Gastrocnemius medialis (tissue), 4 donors: ENCODE data around the gene DENND6B. TPM values are rescaled to one million over a fixed set of nuclear protein-coding genes. Genes with fewer than 3 reads are reported as not detected.

Source experiments
- ATAC-seq, 2 donors: fragments of 150-250 bp; one replicate each; pipeline ENCODE4 v1.9.1; 2016
- DNase-seq, 2 donors: peaks; one replicate each; pipeline ENCODE4 v3.0.0-alpha.2; 2019
- H3K27ac ChIP-seq, 4 donors: fragments of 200-600 bp; sonication (generic); 1 replicate in 1 of 4; 2 replicates in 3 of 4; pipeline ENCODE4 v1.5.1; 2016 to 2018; ENCODE audit warnings: mild to moderate bottlenecking in 2 of 4, moderate library complexity in 1 of 4
- H3K27me3 ChIP-seq, 3 donors: fragments of 200-600 bp; sonication (generic) in 2 of 3; 1 replicate in 1 of 3; 2 replicates in 2 of 3; pipeline versions ENCODE4 v1.5.1 to v1.6.0; 2016 to 2019; ENCODE audit warnings: mild to moderate bottlenecking in 1 of 3, moderate library complexity in 1 of 3
- H3K36me3 ChIP-seq, 2 donors: fragments of 200-600 bp; sonication (generic) in 1 of 2; one replicate each; pipeline ENCODE4 v1.5.1; 2017 to 2018
- H3K4me1 ChIP-seq, 2 donors: fragments of 200-600 bp; sonication (generic) in 1 of 2; one replicate each; pipeline ENCODE4 v1.5.1; 2016 to 2017; ENCODE audit warnings: mild to moderate bottlenecking in 2 of 2
- H3K4me3 ChIP-seq, 4 donors: fragments of 200-600 bp; sonication (generic) in 3 of 4; 1 replicate in 1 of 4; 2 replicates in 3 of 4; pipeline ENCODE4 v1.5.1; 2016 to 2019; ENCODE audit warnings: mild to moderate bottlenecking in 2 of 4
- H3K9me3 ChIP-seq, 3 donors: fragments of 200-600 bp; sonication (generic) in 2 of 3; 1 replicate in 1 of 3; 2 replicates in 2 of 3; pipeline ENCODE4 v1.5.1; 2016 to 2019
- POLR2A ChIP-seq, 2 donors: fragments of 450-650 bp; IDR thresholded peaks; one replicate each; pipeline ENCODE4 v1.6.1; 2017; ENCODE audit warnings: antibody characterized with exemption in 2 of 2, mild to moderate bottlenecking in 2 of 2, moderate library complexity in 2 of 2
- in situ Hi-C, 4 donors: fragments of 200-750 bp; cut with MboI; loops; one replicate each; pipeline versions ENCODE4 v1.15.0 to v1.8.0; 2017; ENCODE audit warnings: low sequenced_read_pairs in 4 of 4
- intact Hi-C: fragments of 100-400 bp; cut with DNase I; formaldehyde crosslinking; loops from one replicate; pipeline ENCODE4 v1.15.1; 2023; ENCODE audit warnings: low total_unique reads
- total RNA-seq, 4 donors: library from RNA; depleted of rRNA; stranded (reverse); fragments of >200 nt; gene quantifications; one replicate each; pipeline versions ENCODE4 v1.1.0 to v1.2.3, GENCODE V29; 2016
- TF ChIP-seq, protein P1 (sequence below), 5 experiments: fragments of 450-650 bp in 3 of 5; fragments of 200-600 bp in 2 of 5; sonication (generic) in 2 of 5; IDR thresholded peaks in 4 of 5; conservative IDR thresholded peaks in 1 of 5; 1 replicate in 4 of 5; 2 replicates in 1 of 5; pipeline ENCODE4 v1.5.1; 2016 to 2019; ENCODE audit warnings: antibody characterized with exemption in 5 of 5, mild to moderate bottlenecking in 3 of 5, moderate library complexity in 3 of 5

DENND6B gene
- total RNA-seq, 4 donors from 2014 or later: 0.55 to 0.84 (median 0.68) TPM; not detected in 1

DNA sequence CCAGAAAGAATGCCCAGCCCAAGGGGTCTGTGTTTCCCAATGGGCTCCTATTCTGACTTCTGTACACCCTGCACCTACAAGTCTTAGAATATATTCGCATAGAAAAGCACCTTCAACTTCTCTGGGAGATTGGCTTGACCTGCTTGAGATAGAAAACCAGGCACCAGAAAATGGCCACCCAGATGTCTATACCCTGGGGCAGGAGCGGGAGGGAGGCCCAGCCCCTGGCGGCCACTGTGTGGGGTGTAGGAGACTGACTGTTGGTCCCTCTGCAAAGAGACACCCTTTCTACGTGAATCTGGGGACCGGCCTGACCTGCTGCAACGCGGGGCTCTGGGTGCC lies 8.5 kb downstream of the DENND6B start:
- no peak for ATAC-seq
- in situ Hi-C loops (no loop called here), intact Hi-C loops (no loop called here)
- no peaks in the 10 kb centered on the region for H3K4me1 ChIP-seq
- no peaks in the 10 kb centered on the region for H3K27me3 ChIP-seq
- H3K36me3 ChIP-seq: no peaks in the 10 kb centered on the region
- H3K4me3 ChIP-seq: no peak overlapping the region
- no peaks in the 10 kb centered on the region for H3K9me3 ChIP-seq
- TF ChIP-seq POLR2A (IDR thresholded peaks at IDR 0.05): no peak
- TF ChIP-seq, protein P1, sequence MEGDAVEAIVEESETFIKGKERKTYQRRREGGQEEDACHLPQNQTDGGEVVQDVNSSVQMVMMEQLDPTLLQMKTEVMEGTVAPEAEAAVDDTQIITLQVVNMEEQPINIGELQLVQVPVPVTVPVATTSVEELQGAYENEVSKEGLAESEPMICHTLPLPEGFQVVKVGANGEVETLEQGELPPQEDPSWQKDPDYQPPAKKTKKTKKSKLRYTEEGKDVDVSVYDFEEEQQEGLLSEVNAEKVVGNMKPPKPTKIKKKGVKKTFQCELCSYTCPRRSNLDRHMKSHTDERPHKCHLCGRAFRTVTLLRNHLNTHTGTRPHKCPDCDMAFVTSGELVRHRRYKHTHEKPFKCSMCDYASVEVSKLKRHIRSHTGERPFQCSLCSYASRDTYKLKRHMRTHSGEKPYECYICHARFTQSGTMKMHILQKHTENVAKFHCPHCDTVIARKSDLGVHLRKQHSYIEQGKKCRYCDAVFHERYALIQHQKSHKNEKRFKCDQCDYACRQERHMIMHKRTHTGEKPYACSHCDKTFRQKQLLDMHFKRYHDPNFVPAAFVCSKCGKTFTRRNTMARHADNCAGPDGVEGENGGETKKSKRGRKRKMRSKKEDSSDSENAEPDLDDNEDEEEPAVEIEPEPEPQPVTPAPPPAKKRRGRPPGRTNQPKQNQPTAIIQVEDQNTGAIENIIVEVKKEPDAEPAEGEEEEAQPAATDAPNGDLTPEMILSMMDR (IDR thresholded peaks at IDR 0.05 in 4 of 5, conservative IDR thresholded peaks at IDR 0.05 in 1 of 5): no peak
- no peak overlapping the region for H3K27ac ChIP-seq
- no peak for DNase-seq

DNA sequence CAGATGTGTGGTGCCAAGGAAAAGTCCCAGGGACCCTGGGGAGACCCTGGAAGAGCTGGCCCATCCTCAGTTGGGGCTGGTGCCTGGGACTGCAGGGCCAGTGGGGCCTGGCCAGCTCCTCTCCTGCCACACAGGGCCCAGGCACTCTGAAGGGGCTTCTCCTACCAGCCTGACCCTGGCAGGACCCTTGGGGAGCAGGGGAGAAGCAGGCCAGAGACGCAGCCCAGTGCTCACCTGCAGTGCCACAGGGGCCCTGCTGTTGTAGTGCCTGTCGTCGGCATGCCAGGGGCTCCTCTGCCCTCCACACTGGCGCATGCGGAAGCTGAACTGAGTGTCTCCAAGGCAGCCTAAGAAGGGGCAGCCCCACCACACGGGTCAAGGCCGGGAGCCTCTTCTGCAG lies 9.1 kb downstream of the DENND6B start:
- no peak overlapping the region for H3K4me3 ChIP-seq
- H3K4me1 ChIP-seq: no peaks in the 10 kb centered on the region
- DNase-seq: no peak
- no peak overlapping the region for H3K27ac ChIP-seq
- intact Hi-C loops: no loop called here
- ATAC-seq: no peak
- H3K36me3 ChIP-seq: no peaks in the 10 kb centered on the region
- in situ Hi-C loops: no loop called here
- TF ChIP-seq, protein P1 (IDR thresholded peaks at IDR 0.05 in 4 of 5, conservative IDR thresholded peaks at IDR 0.05 in 1 of 5): no peak
- no peak for TF ChIP-seq POLR2A (IDR thresholded peaks at IDR 0.05)
- H3K9me3 ChIP-seq: no peaks in the 10 kb centered on the region
- no peaks in the 10 kb centered on the region for H3K27me3 ChIP-seq

DNA sequence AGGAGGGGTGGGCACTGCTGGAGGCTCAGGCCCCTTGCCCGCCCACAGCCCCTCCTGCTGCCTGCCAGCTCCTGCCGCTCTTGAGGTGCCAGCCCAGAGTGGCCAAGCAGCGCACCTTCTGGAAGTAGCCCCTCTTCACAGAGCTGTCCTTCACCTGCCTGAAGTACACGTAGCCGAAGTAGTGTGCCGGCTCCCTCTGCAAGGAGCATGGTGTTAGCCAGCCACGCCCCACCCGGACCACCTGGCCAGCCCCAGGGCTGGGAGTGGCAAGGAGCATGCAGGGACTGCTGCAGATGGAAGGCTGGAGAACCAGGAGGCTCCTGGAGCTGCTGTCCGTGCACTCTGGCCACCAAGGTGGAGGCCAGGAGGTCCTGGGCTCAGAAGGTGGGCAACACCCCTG lies 9.6 kb downstream of the DENND6B start:
- ATAC-seq (no peak), DNase-seq (no peak)
- Histone ChIP-seq H3K4me3 (no peak overlapping the region), H3K27ac (no peak overlapping the region), H3K27me3 (no peaks in the 10 kb centered on the region), H3K36me3 (no peaks in the 10 kb centered on the region), H3K9me3 (no peaks in the 10 kb centered on the region), H3K4me1 (no peaks in the 10 kb centered on the region)
- intact Hi-C loops: no loop called here
- TF ChIP-seq, protein P1 (IDR thresholded peaks at IDR 0.05 in 4 of 5, conservative IDR thresholded peaks at IDR 0.05 in 1 of 5): no peak
- no peak for TF ChIP-seq POLR2A (IDR thresholded peaks at IDR 0.05)
- in situ Hi-C loops: no loop called here

DNA sequence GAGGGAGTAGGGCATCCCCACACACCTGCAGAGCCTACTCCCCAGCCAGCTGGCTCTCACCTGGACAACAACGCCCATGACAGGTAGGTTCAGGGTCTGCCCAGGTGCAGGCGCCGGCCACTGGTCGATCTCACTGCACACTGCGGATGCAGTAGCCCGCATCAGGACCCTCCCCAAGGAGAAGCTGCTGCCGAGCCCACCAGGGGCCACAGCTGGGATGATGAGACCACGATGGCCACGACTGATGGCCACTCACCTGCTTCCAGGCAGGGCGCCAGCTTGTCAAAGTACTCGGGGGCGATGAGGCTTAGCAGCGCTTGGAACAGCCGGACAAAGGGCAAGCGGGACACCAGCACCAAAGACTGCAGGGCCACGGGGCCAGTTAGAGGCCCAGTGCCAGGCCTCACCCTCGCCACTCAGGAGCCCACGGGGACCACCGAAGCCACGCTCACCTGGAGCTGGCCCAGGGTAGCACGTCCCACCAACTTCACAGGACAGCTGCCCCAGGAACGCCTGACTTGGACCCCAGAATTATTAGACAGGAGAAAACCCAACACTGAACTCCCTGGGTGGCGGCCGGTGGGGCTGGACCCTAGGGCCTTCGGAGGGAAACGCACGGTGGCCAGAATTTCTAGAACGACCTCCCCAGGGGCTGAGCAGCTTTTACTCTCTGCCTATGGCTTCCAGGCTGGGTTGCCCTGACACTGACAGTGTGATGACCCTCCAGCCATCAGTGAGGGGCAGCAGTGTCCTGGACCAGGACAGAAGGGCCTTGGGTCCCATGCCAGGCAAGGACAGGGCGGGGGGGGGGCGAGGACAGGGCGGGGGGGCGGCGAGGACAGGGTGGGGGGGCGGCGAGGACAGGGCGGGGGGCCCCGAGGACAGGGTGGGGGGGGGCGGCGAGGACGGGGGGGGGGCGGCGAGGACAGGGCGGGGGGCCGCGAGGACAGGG lies 10.4 kb downstream of the DENND6B start:
- ATAC-seq (no peak), DNase-seq (no peak)
- H3K27ac ChIP-seq: no peak overlapping the region
- no peak overlapping the region for H3K4me3 ChIP-seq
- in situ Hi-C loops (no loop called here), intact Hi-C loops (no loop called here)
- no peaks in the 10 kb centered on the region for H3K4me1 ChIP-seq
- H3K27me3 ChIP-seq: no peaks in the 10 kb centered on the region
- no peaks in the 10 kb centered on the region for H3K36me3 ChIP-seq
- TF ChIP-seq, protein P1 (IDR thresholded peaks at IDR 0.05 in 4 of 5, conservative IDR thresholded peaks at IDR 0.05 in 1 of 5): no peak
- TF ChIP-seq POLR2A (IDR thresholded peaks at IDR 0.05): no peak
- H3K9me3 ChIP-seq: no peaks in the 10 kb centered on the region
